ENCODE results near the gene STK36.
"Not testable (repeated sequence)": the region's sequence is repeated elsewhere in the genome, so short reads cannot be mapped to it uniquely, and the experiment has no call there.

Gene STK36

GRCh38 chr2:218662827-218663226 lies 9.1 kb upstream of the STK36 start:
- DNase-seq (ENCODE audit: low read depth in 2 of 2) = no peak

GRCh38 chr2:218663901-218664300 lies 8.0 kb upstream of the STK36 start:
- no peak for DNase-seq (ENCODE audit: low read depth in 2 of 2)

GRCh38 chr2:218664653-218665052 lies 7.2 kb upstream of the STK36 start:
- no peak for DNase-seq (ENCODE audit: low read depth in 2 of 2)

- no peak for DNase-seq (ENCODE audit: low read depth in 2 of 2)
These were observed 711 bp upstream of the STK36 start for GRCh38 chr2:218671097-218671653.

GRCh38 chr2:218679119-218679518 lies 7.2 kb downstream of the STK36 start:
- DNase-seq (ENCODE audit: low read depth in 2 of 2) = no peak

- no peak for DNase-seq (ENCODE audit: low read depth in 2 of 2)
These were observed 8.2 kb downstream of the STK36 start for GRCh38 chr2:218680061-218680460.

- DNase-seq (ENCODE audit: low read depth in 2 of 2) = not testable (repeated sequence)
These were observed 15.6 kb downstream of the STK36 start for GRCh38 chr2:218687400-218688060.

- no peak for DNase-seq (ENCODE audit: low read depth in 2 of 2)
These were observed 19.3 kb downstream of the STK36 start for GRCh38 chr2:218691234-218691633.

GRCh38 chr2:218694405-218695145 lies 22.7 kb downstream of the STK36 start:
- no peak for DNase-seq (ENCODE audit: low read depth in 2 of 2)

- DNase-seq (ENCODE audit: low read depth in 2 of 2) = no peak
These were observed 27.0 kb downstream of the STK36 start for GRCh38 chr2:218698885-218699284.

GRCh38 chr2:218701806-218702205 lies 29.9 kb downstream of the STK36 start:
- no peak for DNase-seq (ENCODE audit: low read depth in 2 of 2)

GRCh38 chr2:218703341-218703740 lies 31.5 kb downstream of the STK36 start:
- no peak for DNase-seq (ENCODE audit: low read depth in 2 of 2)

GRCh38 chr2:218708086-218708485 lies 36.2 kb downstream of the STK36 start:
- DNase-seq (ENCODE audit: low read depth in 2 of 2) = no peak

- DNase-seq (ENCODE audit: low read depth in 2 of 2) = no peak
These were observed 38.0 kb downstream of the STK36 start for GRCh38 chr2:218709908-218710307.

- peak in 1 of 2 donors; percentile 0 for DNase-seq (ENCODE audit: low read depth in 2 of 2)
These were observed 38.4 kb downstream of the STK36 start for GRCh38 chr2:218710334-218710686.

GRCh38 chr2:218710687-218711549 lies 39.0 kb downstream of the STK36 start, which contains the start of gene TTLL4:
Gene TTLL4 (plus strand): TSS chr2:218710835. CDS start chr2:218737677, 26,842 bp downstream.
- peak; percentile 95 to 97 for DNase-seq (ENCODE audit: low read depth in 2 of 2)

GRCh38 chr2:218711550-218711929 lies 39.7 kb downstream of the STK36 start:
- no peak for DNase-seq (ENCODE audit: low read depth in 2 of 2)

GRCh38 chr2:218713922-218714321 lies 42.0 kb downstream of the STK36 start:
- DNase-seq (ENCODE audit: low read depth in 2 of 2) = no peak

- no peak for DNase-seq (ENCODE audit: low read depth in 2 of 2)
These were observed 44.2 kb downstream of the STK36 start for GRCh38 chr2:218716070-218716469.

GRCh38 chr2:218717262-218717661 lies 45.4 kb downstream of the STK36 start:
- no peak for DNase-seq (ENCODE audit: low read depth in 2 of 2)

GRCh38 chr2:218718058-218718457 lies 46.2 kb downstream of the STK36 start:
- DNase-seq (ENCODE audit: low read depth in 2 of 2) = no peak

GRCh38 chr2:218719457-218719856 lies 47.6 kb downstream of the STK36 start:
- DNase-seq (ENCODE audit: low read depth in 2 of 2) = no peak
